GM19468 (cell line): ENCODE measurements around the gene ELN.

Source experiments
- ATAC-seq: cut with Tn5 transposase; IDR thresholded peaks from one replicate; pipeline ENCODE4 v1.9.1; 2021; ENCODE audit warnings: mild to moderate bottlenecking, moderate library complexity, moderate number of reproducible peaks; ENCODE audit not compliant: unreplicated experiment; ENCODE audit errors: extremely low read depth

The ELN gene

DNA sequence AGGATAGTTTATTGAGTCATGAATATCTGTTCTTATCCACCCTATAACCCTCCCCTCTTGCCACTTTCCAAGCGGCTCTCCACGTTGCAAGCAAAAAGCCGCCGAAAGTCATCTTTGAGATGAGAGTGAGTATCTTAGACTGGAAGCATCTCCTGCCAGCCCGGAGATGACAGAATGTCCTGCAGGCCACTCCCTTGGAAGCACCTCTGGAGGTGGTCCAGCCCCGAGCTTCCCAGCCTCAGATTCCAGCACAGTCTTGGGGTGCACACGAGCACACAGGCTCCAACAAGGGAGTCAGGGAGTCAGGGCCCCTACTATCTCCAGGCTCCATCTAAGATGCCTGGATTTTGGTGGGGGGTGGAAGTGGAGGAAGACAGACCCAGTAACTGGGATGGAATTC is 5.5 kb upstream of the ELN start:
- no peak for ATAC-seq

DNA sequence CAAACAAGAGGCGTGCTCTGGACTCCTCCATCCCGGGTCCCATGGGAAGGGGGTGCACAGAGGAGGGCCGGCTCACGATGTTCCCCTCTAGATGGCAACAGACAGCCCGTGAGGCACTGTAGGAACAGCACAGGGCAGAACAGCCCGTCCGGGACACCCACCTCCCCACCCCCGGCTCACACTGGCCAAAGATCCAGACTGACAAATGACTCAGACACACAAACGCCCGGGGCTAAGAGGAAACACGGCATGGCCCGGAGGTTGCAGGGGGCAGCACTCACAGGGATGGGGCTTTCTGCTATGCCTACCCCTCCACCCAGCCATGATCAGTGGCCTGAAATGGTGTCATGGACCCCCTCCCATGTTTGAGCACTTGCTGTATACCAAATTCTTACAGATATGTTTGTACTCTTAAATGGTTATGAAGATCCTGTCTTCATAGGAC is 4.9 kb upstream of the ELN start:
- no peak for ATAC-seq

DNA sequence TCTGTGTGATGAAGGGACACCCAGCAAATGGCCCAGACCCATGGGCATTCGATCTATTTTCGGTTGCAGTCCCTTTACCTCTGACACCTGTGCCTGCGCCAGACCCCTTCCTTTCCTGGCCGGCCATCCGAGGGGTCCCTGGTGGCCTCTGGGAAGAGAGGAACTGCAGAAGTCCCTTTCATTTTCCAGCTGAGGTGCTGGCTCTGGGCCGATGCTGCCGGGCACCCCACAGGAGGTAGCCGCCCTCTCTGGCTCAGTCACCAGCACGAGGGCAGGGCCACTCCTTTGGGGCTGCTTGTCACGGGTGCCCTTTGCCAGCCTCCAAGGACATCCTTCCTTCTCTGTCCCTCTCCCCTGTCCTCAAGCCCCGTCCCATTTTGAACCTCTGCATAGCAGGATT is 4.2 kb upstream of the ELN start:
- ATAC-seq = no peak

DNA sequence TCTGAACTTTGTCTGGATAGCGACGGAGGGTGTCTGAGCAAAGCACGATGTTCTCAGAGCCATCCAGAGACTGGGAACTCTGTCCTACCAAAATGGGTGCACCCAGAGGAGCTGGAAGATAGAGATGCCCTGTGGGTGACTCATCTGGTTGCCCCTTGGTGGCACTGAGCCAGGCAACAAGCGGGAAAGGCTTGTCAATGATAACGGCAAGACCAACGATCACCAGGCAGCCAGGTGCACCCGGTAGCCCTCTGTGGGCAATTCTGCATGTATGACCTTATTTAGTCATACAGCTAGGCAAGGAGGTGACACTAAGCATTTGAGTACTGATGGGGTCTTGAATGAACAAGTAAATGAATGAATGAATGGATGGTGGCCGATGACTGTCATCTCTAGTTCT is 2.8 kb upstream of the ELN start:
- ATAC-seq = no peak

DNA sequence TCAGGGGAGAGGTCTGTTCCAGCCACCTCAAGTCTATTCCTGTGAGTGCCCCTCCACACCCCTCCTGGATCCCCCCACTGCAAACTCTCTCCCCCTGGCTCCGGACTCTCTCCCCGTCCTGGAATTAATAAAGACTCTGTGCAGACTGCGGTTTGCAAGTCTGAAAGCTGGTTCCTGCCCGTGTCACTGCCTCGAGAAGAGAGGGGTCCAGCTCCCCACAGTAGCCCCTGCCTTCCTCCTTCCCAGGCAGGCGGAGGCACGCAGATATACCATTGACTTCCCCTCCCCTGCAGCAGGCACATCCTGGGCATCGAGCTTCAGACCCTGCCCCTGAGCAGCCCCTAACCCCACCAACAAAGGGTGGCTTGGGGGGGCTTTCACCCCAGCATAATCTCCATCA is 2.2 kb upstream of the ELN start:
- ATAC-seq = no peak

DNA sequence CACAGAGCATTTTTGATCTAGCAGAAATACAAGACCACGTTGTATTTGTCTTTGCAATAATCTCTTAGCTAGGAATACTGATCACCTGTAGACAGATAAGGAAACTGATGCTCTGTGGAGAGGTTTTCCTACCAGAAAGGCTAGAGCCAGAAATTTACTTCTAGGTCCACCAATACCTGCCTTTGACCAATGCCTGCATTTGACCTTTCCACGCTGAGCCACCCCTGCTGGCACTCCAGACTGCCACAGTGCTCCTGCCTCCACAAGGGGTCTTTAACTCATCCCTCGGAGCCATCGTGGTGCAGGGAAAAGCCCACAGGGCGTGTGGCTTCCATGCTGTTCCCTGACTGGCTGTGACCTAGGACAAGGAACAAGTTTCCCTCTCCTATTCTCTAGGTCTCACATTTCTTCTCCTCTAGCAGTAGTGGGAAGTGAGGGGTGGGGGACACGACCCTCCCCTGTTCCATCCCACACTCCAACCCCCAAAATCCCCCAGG is 1.5 kb upstream of the ELN start:
- no peak for ATAC-seq

DNA sequence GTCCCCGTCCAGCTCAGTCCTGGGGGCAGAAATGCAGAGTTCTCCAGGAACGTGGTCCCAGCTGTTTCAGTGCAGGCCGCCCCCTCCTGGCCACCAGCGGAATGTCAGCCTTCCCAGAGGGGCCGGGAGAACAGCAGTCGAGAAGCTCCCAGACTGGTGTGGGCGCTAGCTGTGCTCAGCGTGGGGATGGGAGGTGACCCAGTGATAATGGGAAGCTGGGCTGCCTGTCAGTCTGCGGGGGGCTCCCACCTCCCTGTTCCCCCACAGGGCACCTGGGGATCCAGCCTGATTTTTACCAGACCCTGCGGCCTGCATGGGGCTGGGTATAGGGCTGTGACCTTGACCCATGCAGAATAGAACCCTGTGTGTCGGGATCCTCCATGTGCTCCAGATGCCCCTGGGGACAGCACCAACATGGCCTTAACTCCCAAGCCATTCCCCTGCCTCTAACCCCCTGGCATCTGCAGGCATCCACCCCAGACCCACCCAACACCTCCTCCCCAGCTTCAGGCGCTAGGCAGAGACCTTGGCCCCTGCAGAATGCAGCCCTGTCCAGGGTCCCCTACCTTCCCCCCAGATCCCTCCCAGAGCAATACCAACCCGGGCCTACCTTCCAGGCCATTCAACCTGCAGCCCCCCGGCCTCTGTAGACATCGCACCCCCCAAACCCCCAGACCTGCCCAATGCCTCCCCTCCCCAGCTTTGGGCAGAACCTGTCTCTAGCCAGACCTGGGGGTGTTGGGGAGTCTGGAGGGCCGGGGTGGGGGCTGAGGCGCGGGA is 880 bp upstream of the ELN start:
- no peak for ATAC-seq

DNA sequence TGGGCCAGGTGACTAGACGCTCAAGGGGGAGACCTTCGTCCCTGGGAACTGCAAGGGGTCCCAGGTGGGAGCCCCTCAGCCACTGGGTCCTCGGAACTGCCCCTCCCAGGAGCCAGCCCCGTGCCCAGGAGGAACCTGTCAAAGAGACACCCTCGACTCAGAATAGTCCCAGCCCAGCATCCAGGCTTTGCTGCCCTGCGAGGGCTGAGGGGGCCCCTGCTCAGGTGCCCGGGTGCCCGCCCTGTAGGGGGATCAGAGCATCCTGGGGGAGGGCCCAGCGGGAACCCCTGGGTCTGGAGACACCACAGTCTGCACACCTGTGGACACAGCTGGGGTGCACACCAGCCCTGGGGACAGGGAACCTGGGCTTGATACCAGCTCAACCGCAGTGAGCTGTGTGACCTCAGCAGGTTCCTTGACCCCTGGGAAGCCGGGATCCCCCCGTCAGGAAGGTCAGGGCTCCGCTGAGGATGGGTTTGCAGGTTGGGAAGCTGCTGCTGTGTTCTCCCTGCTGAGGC is 407 bp downstream of the ELN start:
- ATAC-seq = no peak

DNA sequence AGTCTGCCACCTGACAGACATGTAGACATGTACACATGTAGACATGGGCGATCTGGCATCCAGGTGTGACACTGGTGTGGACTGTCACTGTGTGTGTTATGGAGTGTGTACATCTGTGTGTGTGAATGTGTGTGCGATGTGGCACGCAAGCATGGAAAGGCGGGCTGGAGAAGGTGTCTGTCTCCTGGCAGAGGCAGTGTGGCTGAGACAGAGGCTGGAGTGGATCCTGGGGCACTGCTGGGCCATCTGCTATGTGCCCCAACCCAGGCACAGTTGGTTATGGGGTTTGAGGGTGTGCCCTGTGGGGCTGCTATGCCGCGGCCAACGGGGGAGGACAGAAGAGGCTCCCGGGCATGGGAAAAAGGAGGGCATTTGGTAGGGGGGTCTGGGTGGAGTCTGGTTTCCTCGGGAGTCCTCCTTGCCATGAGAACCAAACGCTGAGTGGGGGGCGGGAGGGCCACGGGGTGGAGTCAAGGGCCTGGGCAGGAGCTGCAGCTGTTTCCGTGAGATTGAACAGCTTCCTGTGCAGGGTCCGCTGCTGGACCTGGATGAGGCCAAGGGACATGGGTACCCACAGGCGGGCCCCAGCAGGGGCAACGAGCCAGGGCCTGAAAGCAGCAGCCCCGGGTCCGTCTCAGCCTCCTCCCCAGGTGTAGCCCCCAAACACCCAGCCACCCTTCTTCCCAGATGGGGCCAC is 1.3 kb downstream of the ELN start:
- ATAC-seq = no peak

DNA sequence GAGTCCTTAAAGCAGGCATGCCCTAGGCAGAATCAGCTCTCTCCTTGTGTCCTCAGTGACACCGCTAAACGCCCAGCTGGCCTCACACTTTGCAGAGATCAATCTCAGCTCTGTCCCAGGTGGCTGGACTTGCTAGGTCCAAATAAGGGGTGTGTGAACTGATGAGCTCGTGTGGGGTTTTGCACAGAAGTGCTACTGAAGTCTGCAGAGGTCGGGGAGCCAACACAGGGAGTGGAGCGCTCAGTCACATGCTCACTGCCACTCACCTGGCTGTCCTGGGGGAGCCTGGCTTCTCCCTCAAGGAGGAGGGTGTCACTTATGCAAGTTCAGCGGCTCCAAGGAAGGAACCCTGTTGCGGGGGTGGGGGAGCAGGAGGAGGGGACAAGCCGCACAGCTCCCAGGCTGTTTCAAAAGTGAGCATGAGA is 2.0 kb downstream of the ELN start:
- no peak for ATAC-seq

DNA sequence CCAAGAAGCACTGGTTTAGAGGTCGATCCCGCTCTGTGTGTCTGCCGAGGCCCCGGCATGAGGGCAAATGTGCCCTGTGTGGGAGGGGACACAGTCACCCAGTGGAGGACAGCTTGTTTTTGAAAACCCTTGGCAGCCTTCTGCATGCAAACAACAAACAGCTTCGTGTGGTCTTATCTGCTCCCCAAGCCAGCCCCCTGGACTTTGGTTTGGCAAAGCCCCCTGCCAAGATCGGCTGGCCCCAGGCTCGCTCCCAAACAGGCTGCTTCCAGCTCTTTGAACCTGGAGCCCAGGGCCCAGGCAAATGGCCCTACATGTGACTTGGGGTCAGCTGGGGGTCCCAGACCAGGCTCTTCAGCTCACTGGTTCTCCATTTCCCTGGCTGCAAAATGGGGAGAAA is 2.9 kb downstream of the ELN start:
- ATAC-seq = no peak

DNA sequence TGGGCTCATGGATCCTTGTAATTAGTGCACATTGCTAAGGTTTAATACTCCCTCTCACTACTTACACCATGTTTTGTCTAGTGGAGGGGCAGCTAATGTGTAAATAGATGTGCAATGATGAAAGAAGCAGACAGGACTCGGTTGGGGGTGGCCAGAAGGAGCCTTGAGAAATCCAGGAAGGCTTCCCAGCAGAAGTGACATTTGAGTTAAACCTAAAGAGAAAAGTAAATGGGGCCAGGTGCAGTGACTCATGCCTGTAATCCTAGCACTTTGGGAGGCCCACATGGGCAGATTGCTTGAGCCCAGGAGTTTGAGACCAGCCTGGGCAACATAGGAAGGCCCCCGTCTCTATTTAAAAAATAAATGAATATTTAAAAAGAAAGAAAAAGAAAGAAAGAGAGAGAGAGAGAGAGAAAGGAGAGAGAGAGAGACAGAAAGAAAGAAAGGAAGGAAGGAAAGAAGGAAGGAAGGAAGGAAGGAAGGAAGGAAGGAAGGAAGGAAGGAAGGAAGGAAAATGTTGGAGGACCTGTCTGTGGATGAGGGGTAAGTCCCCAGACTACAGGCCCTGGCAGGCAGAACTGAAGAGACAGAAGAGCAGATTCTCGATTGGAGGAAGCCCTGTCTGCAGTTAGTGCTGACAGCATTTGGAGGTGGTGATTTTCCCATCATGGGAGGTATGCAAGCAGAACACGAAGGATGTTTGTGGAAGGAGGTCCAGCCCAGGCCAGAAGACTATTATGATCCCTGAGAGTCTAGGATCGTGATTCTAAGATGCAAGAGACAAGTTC is 3.6 kb downstream of the ELN start:
- no peak for ATAC-seq

DNA sequence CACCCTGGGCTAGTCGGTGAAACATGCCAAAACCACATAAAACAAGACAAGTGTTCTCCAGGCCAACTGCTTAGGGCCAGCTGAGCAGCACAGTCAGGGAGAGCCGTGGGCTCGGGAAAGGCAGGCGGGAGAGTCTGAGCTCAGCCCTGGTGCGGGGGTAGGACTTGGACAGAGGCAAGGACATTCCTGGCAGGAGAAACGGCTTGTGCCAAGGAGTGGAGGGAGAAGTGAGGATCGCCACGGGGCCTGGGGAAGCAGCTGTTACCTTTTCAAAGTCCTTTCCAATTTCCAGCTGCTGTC is 4.2 kb downstream of the ELN start:
- no peak for ATAC-seq

DNA sequence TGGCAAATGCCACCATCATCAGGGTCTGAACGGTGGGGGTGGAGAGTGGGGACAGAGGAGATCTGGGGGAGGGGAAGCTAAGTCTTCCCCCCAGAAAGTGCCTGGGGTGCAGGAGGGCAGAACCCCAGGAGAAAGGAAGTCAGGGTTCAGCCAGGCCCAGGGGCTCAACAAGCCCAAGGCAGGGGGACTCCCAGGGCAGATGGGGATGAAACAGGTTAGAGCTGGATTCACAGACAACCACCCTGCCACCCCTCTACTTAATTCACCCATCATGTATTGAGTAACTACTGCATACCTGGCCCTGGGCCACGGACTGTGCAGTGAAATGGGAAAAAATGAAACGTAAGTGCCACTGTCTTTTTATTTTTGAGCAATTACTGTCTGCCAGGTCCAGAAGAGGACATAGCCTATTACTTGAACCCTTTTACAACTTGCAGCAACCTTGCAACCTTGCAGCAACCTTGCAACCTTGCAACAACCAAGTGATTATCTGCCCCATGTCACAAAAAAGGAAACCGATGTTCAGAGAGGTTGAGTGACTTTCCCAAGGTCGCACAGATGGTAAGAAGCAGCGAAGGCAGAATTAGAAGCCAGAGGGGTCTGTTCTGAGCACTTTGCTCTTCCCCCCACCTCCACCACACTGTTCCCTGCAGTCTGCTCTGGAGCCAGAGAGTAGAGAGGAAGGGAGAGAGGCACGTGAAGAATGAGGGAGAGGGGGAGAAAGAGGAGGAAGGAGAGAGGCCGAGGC is 4.8 kb downstream of the ELN start:
- ATAC-seq = no peak

DNA sequence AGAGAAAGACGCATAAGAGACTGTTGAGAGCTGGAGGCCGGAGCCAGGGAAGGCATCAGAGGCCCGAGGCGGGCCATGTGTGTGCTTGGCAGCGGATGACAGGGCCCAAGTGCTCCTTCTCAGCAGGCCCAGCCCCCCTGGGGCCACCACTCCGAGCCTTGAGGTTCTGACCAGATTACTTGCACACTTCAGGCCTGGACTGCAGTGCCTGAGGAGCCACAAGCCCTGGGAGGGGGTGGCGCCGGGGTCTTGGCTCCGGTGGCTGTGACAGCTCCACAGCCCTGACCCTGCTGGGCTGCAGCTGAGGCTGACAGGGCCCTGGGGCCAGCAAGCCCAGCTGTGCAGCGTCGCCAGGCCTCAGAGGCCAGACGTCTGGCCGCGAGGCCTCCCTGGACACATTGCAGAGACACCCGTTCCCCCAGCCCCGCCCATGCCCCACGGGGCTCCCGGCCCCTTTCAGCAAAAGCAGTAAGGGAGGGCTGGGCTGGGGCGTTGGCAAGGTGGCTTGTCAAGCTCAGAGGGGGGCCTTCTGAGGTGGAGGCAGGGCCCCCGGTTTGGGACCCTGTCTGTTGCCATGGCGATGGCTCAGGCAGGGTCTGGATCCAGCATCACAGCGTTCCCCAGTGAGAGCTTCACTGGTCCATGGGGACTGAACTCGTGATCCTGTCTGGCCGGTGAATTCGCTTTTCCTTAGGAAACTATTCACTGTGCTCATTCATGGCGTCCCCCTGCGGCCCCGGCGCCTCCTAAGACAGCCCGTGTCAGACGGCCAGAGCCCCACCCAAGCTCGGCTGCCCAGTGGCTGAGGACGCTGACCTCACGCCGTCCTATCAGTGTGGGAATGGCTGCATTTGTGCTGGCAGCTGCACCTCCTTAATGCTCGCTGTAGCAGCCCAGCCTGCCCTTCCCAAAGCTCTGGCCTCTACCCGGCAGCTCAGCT is 5.7 kb downstream of the ELN start:
- ATAC-seq = no peak

DNA sequence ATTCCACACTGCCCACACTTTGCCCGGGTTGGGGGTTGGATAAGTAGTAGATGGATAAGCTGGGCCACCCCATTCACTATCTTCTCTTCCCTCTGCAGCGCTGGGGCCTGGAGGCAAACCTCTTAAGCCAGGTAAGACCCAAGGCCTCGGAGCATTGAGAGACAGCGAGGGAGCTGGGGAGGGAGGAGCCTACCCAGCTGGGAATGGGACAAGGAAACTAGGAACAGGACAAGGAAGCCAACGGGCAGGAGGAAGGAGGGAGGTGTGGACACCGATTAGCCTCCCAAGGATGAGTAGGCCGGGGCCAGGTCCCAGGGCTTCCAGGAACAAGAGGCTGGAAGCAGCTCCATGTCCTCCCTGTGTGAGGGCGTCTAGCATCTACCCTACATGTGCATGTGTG is 9.6 kb downstream of the ELN start:
- no peak for ATAC-seq

DNA sequence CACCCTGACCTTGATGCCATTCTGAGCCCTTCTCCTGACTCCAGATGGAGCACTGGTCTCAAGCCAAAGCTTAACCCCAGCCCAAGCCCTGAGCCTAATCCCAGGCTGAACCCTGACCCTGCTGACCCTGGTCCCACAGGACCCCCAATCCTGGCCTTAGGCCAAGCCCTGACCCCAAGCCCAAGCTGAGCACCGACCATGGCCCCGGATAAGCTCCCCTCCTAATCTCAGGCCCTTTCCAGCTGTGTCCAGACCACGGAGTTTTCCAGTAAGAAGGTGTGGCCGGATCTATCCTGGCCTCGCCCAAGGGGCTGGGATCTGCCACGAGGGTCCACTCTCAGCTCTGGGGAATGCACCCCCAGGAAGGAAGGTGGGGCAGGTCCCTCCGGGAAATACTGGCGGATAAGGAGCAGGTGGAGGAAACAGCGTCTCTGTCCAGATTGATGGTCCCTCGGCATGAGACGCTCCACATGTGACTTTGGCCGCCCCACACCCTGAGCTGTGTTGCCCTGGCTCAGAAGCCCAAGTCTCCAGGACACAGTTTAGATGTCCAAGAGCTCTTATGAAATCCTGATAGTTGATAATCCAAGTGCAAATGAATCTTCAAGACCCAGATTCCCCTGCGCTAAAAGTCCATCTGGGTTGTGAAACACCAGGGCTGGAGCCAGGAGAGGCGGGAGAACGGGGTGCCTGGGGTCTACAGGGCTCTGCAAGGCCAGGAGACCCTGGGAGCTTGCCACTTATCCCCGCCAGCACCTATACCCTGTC is 10.4 kb downstream of the ELN start:
- ATAC-seq = no peak

DNA sequence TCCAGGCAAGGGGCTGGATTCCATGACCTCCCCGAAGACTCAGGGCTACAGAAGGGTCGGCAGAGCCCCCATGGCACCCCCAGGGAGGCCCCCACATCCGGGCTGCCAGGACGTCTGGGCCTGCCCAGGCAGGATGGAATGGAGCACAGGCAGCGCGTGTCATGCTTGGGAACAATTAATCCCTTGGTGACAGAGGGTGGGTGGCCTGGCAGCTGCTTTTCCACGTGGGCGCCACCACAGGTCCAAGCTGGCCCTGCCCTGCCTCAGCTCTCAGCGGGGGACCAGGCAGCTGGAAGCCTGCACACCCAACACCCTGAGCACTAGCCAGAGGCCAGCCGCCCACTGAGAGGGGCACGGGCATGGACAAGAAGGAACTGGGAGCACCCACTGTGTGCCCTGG is 11.4 kb downstream of the ELN start:
- ATAC-seq = no peak
